ENCODE data around the gene LPP. TPM values are rescaled to one million over a fixed set of nuclear protein-coding genes. Genes with fewer than 3 reads are reported as not detected.

Gene LPP
- total RNA-seq, 1 donor from 2014 or later, result 63.6 TPM

DNA sequence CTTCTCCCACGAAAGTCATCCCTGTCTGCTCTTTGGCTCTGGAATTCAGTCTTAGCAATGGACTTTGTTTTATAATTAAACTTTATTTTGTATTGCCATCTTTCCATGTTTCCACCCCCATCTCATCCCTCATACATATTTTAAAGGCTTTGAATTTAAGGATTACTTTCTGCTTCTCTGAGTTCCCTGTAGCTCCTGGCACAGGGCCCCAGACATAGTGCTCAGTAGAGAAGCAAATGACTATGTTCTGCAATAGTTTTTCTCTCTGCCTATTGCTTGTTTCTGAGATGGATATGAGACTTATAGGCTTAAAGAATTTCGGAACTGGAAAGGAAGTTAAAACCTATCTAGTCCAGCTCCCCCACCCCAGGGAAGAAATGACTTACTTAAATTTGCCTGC is 197.0 kb downstream of the LPP start:
- DNase-seq (ENCODE audit: low spot score) (no peak), ATAC-seq (no peak)

DNA sequence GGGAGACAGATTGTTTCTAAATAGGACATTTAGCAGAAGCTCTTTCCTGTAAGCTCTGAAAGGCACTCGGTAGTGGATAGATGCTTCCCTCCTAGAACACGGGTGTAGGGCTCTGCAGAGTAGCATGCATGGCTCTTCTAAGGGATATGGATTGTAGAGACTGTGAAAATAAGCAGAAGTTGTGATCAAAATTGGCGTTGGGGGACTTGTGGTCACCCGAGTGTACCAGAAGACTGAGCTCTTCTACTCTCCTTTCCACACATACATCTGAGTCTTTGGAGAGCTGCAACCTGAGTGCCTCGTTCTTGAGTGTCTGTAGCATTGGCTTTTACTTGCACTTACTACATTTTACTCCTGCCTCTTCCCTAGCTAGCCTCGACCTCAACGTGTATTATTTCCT is 197.7 kb downstream of the LPP start:
- DNase-seq (ENCODE audit: low spot score) (no peak), ATAC-seq (no peak)

DNA sequence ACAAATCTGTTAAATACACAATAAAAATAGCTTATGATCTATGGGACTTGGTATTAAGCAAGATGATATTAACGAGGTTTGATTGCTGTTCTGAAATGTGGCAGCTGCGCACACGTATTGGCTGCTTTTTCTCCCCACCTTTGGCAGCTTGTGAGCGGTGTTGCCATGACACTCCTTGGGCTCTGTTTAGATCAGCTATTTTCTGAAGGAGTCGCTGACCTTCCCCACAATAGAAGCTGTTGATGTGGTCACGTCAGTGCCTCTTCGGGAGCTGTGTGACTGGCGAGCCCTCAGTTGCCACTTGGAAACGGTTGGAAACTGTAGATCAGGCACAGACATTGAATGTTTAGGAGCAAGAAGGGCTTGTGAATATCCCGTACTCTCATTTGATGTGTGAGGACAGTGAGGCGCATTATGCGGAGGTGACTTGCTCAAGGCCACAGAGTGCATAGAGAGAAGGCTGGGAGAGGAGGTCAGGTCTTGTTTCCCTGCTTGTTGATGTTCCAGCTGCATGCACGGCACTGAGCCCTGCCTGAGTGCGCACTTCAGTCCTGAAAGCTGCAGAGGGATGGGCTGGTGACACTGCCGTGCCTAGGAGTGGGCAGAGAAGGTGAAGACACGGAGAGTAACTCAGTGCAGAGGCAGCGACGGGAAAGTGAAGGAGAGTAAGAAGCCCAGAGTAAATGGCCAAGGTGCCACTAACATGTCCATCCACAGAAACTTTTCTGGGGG is 198.4 kb downstream of the LPP start:
- DNase-seq (ENCODE audit: low spot score), result no peak
- ATAC-seq, result no peak

DNA sequence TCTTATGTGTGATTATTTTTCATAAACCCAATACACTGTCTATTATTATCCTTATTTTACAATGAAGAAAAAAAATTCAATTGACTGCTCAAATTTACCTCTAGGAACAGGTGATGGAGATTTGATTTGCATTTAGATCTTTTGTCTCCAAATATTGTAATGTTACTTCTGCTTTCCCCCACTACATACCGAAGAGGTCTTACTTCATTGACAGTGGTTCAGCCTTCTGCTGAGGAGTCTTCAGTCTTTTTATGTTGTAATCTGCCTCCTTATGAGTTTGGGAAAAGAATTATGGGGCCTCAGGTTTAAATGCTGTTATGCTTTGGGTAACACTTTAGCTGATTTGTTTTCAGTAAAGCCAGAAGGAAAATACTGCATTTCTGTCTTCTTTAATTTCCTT is 199.5 kb downstream of the LPP start:
- no peak for DNase-seq (ENCODE audit: low spot score)

DNA sequence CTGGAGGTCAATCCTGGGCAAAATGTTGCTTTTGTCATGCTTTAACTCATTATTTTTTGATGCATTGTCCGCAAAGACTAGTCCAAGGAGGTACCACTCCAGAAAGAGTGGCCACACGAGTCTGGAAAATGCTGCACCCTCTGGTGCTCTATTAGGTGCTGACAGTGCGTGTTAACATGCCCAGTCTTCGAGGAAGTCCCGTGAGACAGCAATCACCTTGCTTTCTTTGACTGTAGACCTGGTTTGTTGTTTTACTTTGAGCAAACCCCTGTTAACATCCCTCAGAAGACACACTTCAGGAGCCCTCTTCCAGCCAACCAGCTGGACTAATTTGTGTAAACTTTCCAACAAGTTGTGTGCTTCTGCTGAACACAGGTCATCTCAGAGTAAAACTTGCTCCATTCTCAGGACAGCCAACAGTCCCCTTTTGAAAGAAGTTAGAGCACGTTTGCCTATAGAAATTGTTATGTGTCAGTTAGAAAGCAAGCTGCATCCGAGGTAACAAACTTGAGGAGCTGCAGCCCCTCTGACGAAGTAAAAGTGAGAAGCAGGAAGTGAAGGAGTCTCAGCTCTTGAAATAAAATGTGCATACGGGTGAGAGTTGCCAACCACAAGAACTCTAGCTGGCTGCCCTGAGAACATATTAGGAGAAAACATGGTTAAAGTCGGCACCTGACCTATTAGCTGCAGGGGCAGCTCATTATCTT is 205.0 kb downstream of the LPP start:
- ATAC-seq, result peak; percentile 19
- no peak for DNase-seq (ENCODE audit: low spot score)

More for the DNA sequence above, 199.5 kb downstream of the LPP start:
- no peak for ATAC-seq

DNA sequence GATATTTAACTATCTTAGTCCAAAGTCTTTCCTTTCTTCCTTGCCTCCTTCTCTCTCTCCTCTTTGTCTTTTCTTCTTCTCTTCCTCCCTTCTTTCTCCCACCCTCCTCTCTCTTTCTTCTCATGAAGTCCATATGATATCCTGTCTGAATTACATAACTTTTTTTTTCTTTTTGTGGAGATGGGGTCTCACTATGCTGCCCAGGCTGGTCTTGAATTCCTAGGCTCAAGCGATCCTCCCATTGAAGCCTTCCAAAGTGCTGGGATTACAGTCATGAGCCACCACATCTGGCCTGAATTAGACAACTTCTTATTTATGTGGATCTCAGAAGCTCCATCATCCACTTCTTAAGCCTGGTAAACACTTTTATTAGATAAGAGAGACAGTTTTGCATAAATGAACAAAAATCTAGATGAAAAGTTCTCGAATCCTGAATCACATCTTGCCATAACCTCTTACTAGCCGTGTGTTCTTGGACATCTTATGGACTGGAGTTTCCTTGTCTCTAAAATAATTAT is 206.5 kb downstream of the LPP start:
- DNase-seq (ENCODE audit: low spot score) (no peak), ATAC-seq (no peak)

DNA sequence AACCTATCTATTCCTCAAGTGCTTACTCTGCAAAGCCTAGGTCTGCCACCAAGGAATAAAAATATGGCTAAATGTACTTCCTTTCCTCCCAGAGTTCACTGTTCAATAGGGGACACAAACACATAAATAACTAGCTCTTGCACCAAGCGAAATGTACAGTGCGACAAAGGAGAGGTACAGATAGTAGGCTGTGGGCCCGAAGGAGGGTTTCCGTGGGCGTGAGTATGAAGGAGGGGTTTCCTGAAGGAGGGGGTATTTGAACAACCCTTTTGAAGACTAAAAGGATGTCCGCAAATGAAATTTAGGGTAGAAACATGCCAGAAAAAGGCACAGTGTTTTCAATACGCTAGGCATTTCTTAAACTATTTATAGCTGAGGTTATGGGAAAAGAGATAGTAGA is 207.9 kb downstream of the LPP start:
- no peak for ATAC-seq

DNA sequence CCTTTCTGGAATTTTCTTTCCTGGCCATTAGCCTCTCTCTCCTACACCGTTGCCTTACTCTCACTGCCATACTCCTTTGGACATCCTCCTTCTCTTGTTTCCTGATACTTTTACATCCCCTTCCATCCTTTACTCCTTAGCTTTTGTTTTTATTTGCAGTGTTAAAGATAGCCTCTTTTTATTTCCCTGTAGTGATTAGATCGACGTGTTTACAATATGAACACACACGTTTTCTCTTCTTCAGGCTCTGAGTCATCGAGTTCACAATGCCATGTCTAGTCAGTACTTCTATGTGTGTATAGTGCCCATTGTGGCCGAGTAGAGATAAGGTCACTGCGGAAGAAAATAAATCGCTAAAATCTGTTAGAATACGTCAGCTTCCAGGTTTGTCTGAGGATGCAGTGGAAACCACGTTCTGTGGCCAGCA is 208.5 kb downstream of the LPP start:
- ATAC-seq, result peak; percentile 31
- no peak for DNase-seq (ENCODE audit: low spot score)

More for the DNA sequence above, 207.9 kb downstream of the LPP start:
- no peak for DNase-seq (ENCODE audit: low spot score)

DNA sequence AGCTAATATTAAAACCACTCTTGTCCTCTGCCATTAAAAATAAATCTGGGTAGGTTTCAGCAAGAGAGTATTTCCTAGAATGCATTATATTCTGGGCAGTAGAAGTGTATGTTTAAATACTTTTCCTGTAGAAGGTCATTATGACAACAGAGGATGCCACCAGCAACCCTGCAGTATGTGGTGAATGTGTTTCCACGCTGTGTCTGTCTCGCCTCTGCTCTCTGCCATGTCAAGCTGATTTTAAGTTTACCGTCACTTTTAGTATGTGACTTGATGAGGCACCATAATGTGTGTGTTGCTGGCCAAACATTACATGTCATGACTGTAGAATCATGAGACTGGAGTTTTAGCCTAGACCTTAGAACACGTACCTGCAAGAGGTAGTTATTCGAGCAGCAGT is 211.2 kb downstream of the LPP start:
- ATAC-seq, result no peak
- DNase-seq (ENCODE audit: low spot score), result no peak

DNA sequence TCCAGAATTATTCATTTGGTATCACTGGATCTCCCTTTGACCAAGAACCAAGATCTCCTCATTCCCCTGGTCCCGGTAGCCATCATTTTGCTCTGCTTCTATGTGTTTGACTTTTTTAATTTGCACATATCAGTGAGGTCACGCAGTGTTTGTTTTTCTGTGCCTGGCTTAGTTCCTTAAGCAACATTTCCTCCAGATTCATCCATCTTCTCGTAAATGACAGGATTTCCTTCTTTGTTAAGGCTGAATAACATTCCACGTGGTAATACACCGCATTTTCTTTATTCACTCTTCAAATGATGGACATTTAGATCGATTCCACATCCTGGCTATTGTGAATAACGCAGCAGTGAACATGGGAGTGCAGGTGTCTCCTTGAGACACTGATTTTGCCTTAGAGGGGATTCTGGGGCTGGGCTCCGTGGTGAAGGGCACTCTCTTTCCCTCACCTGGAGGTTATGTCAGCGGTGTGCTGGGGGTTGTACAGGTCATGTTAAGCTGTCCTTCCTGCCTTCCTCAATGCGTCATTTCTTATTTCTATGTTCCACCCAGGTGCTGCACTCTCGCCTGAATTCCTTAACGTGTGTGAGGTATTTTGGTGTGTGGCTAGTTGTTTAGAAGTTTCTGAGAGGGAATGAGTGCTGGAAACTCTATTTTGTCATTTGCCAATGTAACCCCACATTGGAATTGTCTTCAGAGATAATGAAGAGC is 212.2 kb downstream of the LPP start:
- DNase-seq (ENCODE audit: low spot score) (no peak), ATAC-seq (no peak)

DNA sequence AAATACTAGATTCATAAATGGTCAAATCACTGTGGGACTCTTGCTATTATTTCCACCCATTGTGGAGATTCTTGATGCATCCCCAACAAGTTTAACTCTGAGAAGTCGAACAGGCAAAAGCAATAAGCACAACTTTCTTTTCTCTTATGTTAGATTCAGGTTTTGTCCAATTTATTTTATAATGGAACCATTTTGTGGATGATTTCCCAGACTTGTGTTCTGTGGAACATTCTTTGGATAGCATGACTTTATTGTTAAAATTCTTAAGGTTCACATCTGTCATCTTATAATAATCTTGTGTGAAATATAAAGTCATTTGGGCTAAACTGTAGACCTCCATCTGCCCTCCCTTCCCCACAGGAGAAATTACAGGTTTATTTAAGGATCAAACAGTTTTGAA is 213.7 kb downstream of the LPP start:
- ATAC-seq (no peak), DNase-seq (ENCODE audit: low spot score) (no peak)

DNA sequence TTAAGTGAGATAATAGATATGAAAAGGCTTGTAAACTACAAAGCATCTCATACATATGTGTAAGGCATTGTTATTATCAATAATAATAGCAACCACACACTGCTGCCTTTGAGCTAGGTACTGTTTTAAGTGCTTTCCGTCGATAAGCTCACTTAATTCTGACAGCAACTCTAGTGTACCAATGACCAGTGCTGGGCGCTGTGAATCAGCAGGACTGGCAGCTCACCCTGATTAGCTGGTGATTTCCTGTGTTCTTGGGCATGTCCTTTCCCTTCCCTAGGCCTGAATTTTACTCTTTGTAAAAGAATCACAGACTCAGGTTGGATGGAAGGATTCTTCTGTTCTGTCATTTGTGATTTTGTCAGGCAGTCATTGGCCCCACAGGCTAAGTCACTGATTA is 215.6 kb downstream of the LPP start:
- DNase-seq (ENCODE audit: low spot score) (no peak), ATAC-seq (no peak)

DNA sequence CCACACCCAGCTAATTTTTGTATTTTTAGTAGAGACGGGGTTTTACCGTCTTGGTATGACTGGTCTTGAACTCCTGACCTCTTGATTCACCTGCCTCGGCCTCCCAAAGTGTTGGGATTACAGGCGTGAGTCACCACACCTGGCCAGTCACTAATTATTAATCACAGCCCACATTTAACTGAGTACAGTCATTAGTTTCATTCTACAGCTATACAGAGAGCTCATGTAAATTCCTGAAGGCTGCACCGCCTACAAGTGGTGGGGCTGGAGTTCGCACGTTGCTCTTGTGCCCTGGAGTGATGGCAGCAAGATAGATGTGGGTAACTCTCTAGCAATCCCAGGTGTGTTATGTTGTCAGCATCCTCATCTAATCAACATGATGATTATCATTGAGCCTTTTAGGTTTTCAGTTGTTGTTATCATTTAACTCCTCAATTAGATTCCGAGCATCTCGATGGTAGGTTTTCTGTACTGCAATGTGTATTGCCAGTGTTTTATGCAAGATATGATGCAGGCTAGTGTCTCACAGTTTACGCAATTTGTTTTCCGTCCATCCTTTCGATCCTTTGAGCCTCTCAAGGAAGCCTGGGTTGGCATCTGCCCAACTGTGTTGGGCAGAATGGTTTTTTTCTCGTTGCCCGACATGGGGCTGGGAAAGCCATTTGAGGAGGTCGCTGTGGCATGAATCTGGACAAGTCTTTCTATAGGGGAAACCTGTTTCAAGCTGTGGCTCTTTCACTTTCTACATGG is 216.3 kb downstream of the LPP start:
- ATAC-seq (no peak), DNase-seq (ENCODE audit: low spot score) (no peak)

DNA sequence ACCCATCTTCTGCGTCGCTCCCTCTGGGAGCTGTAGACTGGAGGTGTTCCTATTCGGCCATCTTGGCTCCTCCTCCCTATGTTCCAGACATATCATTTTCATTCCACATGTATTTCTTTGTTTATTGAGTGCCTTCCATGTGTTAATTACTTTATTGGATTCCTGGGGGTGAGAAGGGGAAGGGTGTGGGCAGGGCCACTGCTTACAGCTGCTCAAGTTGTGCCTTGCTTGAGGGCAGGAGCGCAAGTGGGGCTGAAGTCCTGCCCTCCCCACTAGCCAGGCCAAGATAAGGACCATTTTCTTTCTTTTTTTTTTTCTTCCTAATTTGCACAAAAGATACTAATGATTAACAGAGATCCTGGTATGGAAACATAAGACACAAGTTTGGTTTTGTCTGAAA is 224.8 kb downstream of the LPP start:
- DNase-seq (ENCODE audit: low spot score) (no peak), ATAC-seq (no peak)

DNA sequence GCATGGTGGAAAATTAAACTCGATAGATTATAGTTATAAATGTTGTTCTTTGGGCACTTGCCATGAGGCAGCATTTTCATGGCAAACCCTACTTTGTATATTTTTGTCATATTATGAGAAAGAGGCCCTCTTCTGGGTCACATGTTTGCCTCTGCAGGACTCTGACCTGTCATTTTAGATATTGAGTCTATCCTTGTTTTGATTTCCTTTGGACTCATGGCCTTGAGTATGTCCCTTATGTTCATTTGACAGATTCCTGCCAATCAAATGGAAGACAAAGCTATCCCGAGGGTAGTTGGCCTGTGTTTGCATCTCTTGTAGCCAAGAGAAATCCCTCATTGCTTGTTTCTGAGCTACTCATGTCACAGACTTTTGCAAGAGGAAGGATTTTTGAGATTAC is 226.3 kb downstream of the LPP start:
- peak; percentile 55 for ATAC-seq
- no peak for DNase-seq (ENCODE audit: low spot score)

DNA sequence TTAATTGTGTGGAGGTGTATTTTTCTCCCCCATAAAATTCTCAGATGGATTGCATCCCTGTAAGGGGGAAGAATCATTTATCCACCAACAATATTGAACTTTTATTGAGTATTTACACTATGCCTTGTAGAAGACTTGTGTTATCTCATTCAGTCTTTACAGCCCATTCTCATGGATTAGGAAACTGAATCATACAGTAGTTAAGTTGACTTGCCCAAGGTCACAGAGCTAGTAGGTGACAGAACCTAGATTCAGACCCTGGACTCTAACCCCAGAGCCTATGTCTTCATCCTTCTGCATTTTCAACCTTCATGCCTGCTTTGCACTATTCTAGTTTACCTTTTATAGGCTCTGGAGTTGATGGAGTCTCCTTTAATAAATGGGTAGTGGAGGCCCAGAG is 226.8 kb downstream of the LPP start:
- no peak for DNase-seq (ENCODE audit: low spot score)
- peak; percentile 38 for ATAC-seq

DNA sequence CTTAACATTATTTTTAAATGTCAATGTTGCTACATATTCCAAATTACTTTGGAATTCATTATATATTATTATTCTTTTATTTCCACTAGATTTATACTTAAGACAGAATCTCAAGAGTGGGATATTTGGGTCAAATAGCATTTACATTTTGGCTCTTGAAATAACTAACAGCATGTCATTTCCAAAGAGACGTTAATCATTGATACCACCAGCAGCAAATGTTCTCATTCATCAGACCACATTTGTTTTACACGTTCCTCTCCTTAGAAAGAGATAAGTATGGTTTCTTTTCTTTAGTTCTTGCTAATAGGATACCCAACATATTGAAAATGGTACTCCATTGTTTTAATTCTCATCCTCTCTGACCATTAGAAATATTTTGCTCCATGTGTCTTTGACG is 229.8 kb downstream of the LPP start:
- peak; percentile 59 for ATAC-seq
- no peak for DNase-seq (ENCODE audit: low spot score)

DNA sequence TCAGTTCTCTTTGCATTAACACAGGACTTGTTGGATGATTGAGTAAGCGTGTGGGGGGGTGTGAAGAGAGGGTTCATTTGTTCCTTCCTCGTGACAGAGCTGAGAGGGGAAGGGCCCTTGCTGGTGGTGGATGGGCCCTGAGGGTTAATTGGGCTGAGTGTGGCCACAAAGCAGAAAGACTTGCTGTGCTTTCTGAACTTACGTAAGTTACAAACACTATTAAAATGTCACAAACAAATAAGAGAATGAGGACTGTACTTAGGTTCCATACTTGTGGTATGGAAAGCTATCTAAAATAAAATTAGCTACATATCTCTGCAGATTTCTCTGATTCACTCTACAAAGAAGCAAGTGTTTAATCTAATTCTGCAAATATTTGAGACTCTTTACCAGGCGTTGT is 231.3 kb downstream of the LPP start:
- DNase-seq (ENCODE audit: low spot score) (no peak), ATAC-seq (peak; percentile 21)

DNA sequence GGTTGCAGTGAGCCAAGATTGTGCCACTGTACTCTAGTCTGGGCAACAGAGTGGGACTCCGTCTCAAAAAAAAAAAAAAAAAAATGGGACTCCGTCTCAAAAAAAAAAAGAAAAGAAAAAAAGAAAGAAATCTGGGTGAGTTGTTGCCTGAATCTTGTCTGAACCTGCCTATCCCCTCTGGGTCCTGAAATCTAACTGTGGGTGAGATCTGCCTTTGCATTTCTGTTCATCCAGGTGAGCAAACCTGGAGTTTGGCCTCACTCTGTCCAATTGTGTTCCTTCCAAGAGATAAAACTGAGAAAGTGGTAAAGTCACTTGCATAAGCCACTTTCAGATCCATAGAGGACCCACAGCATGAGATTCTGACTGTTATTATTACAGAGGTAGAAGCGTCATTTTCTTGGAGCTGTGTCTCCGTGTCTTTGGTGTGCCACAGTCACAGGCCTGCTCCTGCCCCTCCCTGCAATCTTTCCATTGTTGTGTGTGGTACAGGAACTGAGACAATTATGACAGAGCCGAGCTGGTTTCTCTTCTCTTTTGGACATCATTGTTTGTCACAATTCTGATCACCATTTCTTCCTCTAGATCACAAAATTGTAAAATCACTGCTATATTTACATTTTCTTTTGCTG is 235.9 kb downstream of the LPP start:
- no peak for DNase-seq (ENCODE audit: low spot score)
- ATAC-seq, result peak; percentile 52

DNA sequence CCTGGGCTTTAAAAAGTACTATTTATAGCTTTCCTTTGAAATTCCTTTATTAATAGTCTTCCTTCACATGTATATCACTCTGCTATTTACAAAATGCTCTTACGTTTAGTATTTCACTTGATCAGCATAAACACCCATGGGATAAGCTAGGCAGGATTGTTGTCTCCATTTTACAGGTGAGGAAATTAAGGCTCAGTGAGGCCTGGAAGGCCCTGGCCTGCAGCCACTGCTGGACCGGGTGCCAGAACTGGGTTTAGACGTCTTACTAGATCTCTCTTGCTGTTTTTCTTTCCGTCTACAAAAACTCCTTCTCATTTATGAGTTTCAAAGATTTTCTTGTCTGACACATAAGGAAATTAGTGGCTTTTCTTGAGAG is 236.4 kb downstream of the LPP start:
- ATAC-seq, result no peak

More for the DNA sequence above, 236.4 kb downstream of the LPP start:
- DNase-seq (ENCODE audit: low spot score), result no peak

All from left lobe of liver (tissue), 2 donors.